Left lung (tissue), 10 donors: ENCODE measurements around the gene ACBD6. TPM values are rescaled to one million over a fixed set of nuclear protein-coding genes. Genes with fewer than 3 reads are reported as not detected.
A peak's percentile ranks its signal among the peaks of the same experiment; 100 is the strongest.

Experiments
- ATAC-seq: fragments of 200-7000 bp; cut with Tn5 transposase; one replicate; pipeline ENCODE4 v1.9.1; 2020; ENCODE audit warnings: moderate library complexity
- DNase-seq, 4 donors: peaks; one replicate each; pipeline ENCODE4 v3.0.0-alpha.2; 2013 to 2020
- H3K27ac ChIP-seq, 2 donors: fragments of 200-600 bp; sonication (generic) in 1 of 2; one replicate each; pipeline versions ENCODE4 v1.5.0 to v1.8.0; 2020 to 2021
- H3K27me3 ChIP-seq, 2 donors: fragments of 200-600 bp; sonication (generic) in 1 of 2; one replicate each; pipeline versions ENCODE4 v1.5.0 to v1.8.0; 2020 to 2021
- H3K36me3 ChIP-seq, 2 donors: fragments of 200-600 bp; sonication (generic) in 1 of 2; one replicate each; pipeline versions ENCODE4 v1.5.0 to v1.8.0; 2020 to 2021
- H3K4me1 ChIP-seq, 2 donors: fragments of 200-600 bp; one replicate each; pipeline ENCODE4 v1.8.0; 2021
- H3K4me3 ChIP-seq, 2 donors: fragments of 200-600 bp; sonication (generic) in 1 of 2; one replicate each; pipeline versions ENCODE4 v1.5.0 to v1.8.0; 2020 to 2021; ENCODE audit warnings: mild to moderate bottlenecking in 1 of 2
- H3K9me3 ChIP-seq, 2 donors: fragments of 200-600 bp; sonication (generic) in 1 of 2; one replicate each; pipeline versions ENCODE4 v1.5.0 to v1.8.0; 2020 to 2021
- CTCF ChIP-seq, 2 donors: fragments of 200-600 bp; sonication (generic) in 1 of 2; IDR thresholded peaks; one replicate each; pipeline versions ENCODE4 v1.5.0 to v1.8.0; 2021; ENCODE audit warnings: antibody characterized with exemption in 2 of 2
- intact Hi-C, 2 donors: fragments of 100-400 bp; cut with DNase I; formaldehyde crosslinking; loops; one replicate each; pipeline versions ENCODE4 v1.11.2 to v1.14.2; 2022
- polyA plus RNA-seq, 6 donors: library from polyadenylated mRNA; unstranded; fragments of 120-200 nt; gene quantifications; one replicate each; pipeline ENCODE4 v1.2.1, GENCODE V29; 2013; ENCODE audit not compliant: insufficient read length in 6 of 6
- total RNA-seq, 2 donors: library from RNA; stranded (reverse); fragmentation: NEBNext Ultra II Directional; extraction: Animal tissue kit (Norgen Biotek cat#: 25700); gene quantifications; one replicate each; pipeline ENCODE4 v1.2.1, GENCODE V29; 2021
- donor health status: DM: no; HTN: yes; CAD: no.
- donor health status: DM: no; HTN: no; CAD: no.

ACBD6 gene
- total and polyA plus RNA-seq, 8 donors = 26.5 to 81.9 (median 78.9) TPM

- no peak for TF ChIP-seq CTCF (IDR thresholded peaks at IDR 0.05)
- H3K4me1 ChIP-seq = no peaks in the 10 kb centered on the region
- intact Hi-C loops = no loop called here
- no peaks in the 10 kb centered on the region for H3K27me3 ChIP-seq
- H3K9me3 ChIP-seq = no peaks in the 10 kb centered on the region
- DNase-seq (peak in 2 of 4 donors; percentile 19 to 60), ATAC-seq (no peak)
- H3K4me3 ChIP-seq = no peak overlapping the region
- H3K36me3 ChIP-seq = no peaks in the 10 kb centered on the region
- H3K27ac ChIP-seq = no peak overlapping the region
Measured at GRCh38 chr1:180358649-180359048, 143.7 kb downstream of the ACBD6 start.

- Histone ChIP-seq H3K9me3 (no peaks in the 10 kb centered on the region), H3K4me1 (no peaks in the 10 kb centered on the region), H3K27me3 (no peaks in the 10 kb centered on the region), H3K4me3 (no peak overlapping the region), H3K36me3 (no peaks in the 10 kb centered on the region), H3K27ac (no peak overlapping the region)
- intact Hi-C loops = no loop called here
- no peak for ATAC-seq
- TF ChIP-seq CTCF (IDR thresholded peaks at IDR 0.05) = no peak
- no peak for DNase-seq
Measured at GRCh38 chr1:180353945-180354344, 148.4 kb downstream of the ACBD6 start.

- H3K4me3 ChIP-seq = no peak overlapping the region
- ATAC-seq (no peak), DNase-seq (no peak)
- intact Hi-C loops = no loop called here
- H3K4me1 ChIP-seq = no peaks in the 10 kb centered on the region
- H3K27ac ChIP-seq = no peak overlapping the region
- H3K27me3 ChIP-seq = no peaks in the 10 kb centered on the region
- H3K36me3 ChIP-seq = no peaks in the 10 kb centered on the region
- no peaks in the 10 kb centered on the region for H3K9me3 ChIP-seq
- no peak for TF ChIP-seq CTCF (IDR thresholded peaks at IDR 0.05)
Measured at GRCh38 chr1:180352588-180352987, 149.8 kb downstream of the ACBD6 start.

GRCh38 chr1:180352021-180352420 lies 150.4 kb downstream of the ACBD6 start:
- no peaks in the 10 kb centered on the region for H3K9me3 ChIP-seq
- DNase-seq (no peak), ATAC-seq (no peak)
- intact Hi-C loops = no loop called here
- H3K27me3 ChIP-seq = no peaks in the 10 kb centered on the region
- no peaks in the 10 kb centered on the region for H3K4me1 ChIP-seq
- TF ChIP-seq CTCF (IDR thresholded peaks at IDR 0.05) = no peak
- no peak overlapping the region for H3K27ac ChIP-seq
- H3K36me3 ChIP-seq = no peaks in the 10 kb centered on the region
- H3K4me3 ChIP-seq = no peak overlapping the region

GRCh38 chr1:180345148-180345547 lies 157.2 kb downstream of the ACBD6 start:
- Histone ChIP-seq H3K4me3 (no peak overlapping the region), H3K36me3 (no peaks in the 10 kb centered on the region), H3K9me3 (no peaks in the 10 kb centered on the region), H3K27ac (no peak overlapping the region), H3K27me3 (no peaks in the 10 kb centered on the region), H3K4me1 (peaks cover 4 to 11% of the 10 kb centered on the region in 2 donors)
- no peak for ATAC-seq
- no peak for TF ChIP-seq CTCF (IDR thresholded peaks at IDR 0.05)
- intact Hi-C loops = no loop called here
- DNase-seq = no peak
